HPDE6-E6E7 (cell line): ENCODE data around the gene ADAT3.

Experiments used
- DNase-seq: peaks from one replicate; pipeline ENCODE4 v3.0.0; 2011; ENCODE audit warnings: missing footprints; ENCODE audit errors: extremely low spot score

The ADAT3 gene

GRCh38 chr19:1905110-1905862 is at the start of gene ADAT3, which contains the start of gene SCAMP4:
ADAT3 (plus strand) TSS chr19:1905399; CDS start chr19:1912048, 6,649 bp downstream.
SCAMP4 (plus strand) TSS chr19:1905399; CDS start chr19:1915020, 9,621 bp downstream.
- DNase-seq = peak; percentile 94

- DNase-seq = no peak
These were observed 49.4 kb upstream of the ADAT3 start for GRCh38 chr19:1855828-1856255.

GRCh38 chr19:1856345-1856697 is 48.9 kb upstream of the ADAT3 start:
- DNase-seq = no peak

- peak; percentile 84 for DNase-seq
These were observed 48.2 kb upstream of the ADAT3 start for GRCh38 chr19:1856698-1857603.

GRCh38 chr19:1857648-1858326 is 47.4 kb upstream of the ADAT3 start:
- DNase-seq = no peak

- no peak for DNase-seq
These were observed 46.7 kb upstream of the ADAT3 start for GRCh38 chr19:1858412-1859081.

GRCh38 chr19:1859331-1859781 is 45.8 kb upstream of the ADAT3 start:
- no peak for DNase-seq

- DNase-seq = no peak
These were observed 45.0 kb upstream of the ADAT3 start for GRCh38 chr19:1860042-1860775.

GRCh38 chr19:1860821-1861598 is 44.2 kb upstream of the ADAT3 start:
- DNase-seq = no peak

- no peak for DNase-seq
These were observed 43.6 kb upstream of the ADAT3 start for GRCh38 chr19:1861599-1862031.

GRCh38 chr19:1862068-1862423 is 43.2 kb upstream of the ADAT3 start:
- DNase-seq = no peak

GRCh38 chr19:1862424-1863327 is 42.5 kb upstream of the ADAT3 start:
- DNase-seq = no peak

- no peak for DNase-seq
These were observed 41.9 kb upstream of the ADAT3 start, which contains the start of gene KLF16 for GRCh38 chr19:1863328-1863637. KLF16 (minus strand) TSS chr19:1863579; CDS start chr19:1863497, 82 bp downstream.

- no peak for DNase-seq
These were observed 41.3 kb upstream of the ADAT3 start for GRCh38 chr19:1863638-1864479.

GRCh38 chr19:1864480-1865171 is 40.6 kb upstream of the ADAT3 start:
- no peak for DNase-seq

- no peak for DNase-seq
These were observed 39.8 kb upstream of the ADAT3 start for GRCh38 chr19:1865172-1866010.
